ENCODE results near the gene TMEM121. TPM values are rescaled to one million over a fixed set of nuclear protein-coding genes. Genes with fewer than 3 reads are reported as not detected.
A peak's percentile ranks its signal among the peaks of the same experiment; 100 is the strongest.

Gene TMEM121
- total RNA-seq, 3 donors from 2014 or later (not counting 1 experiment from before 2014, with no cell fraction given): 0.54 to 0.80 TPM; not detected in 1

DNA sequence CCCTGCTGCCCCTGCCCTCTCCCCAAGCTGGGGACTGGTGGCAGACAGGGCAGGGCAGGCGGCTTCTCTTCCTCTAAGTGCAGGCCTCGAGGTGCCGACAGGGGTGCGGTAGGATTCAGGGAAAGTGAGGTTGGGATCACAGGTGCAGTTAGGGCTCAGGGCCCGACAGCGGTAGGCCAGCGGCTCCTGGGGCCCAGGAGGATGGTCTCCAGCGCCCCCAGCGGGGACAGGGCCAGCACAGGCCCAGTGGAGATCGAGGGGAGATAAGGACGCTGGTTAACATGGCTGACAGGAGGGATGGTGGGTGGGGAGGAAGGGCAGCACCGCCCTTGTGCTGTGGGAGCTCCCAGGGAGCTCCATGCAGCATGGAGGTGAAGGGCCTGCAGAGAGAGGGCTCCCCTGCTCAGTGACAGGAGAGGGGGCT lies 40.6 kb upstream of the TMEM121 start:
- peaks cover 25 to 78% of the 10 kb centered on the region in 2 donors for H3K4me1 Mint-ChIP-seq
- WGBS (ENCODE audit: insufficient coverage): 33% methylated on average over 12 of the region's 12 CpGs
- H3K9me3 Mint-ChIP-seq: no peaks in the 10 kb centered on the region
- ATAC-seq: no peak
- Histone ChIP-seq H3K9me3 (ENCODE audit: control insufficient read depth, insufficient read depth, low read length) (no peaks in the 10 kb centered on the region), H3K36me3 (ENCODE audit: control insufficient read depth, insufficient read depth, low read length) (peaks cover 6% of the 10 kb centered on the region), H3K27me3 (ENCODE audit: control insufficient read depth, insufficient read depth, low read length) (no peaks in the 10 kb centered on the region), H3K27ac (ENCODE audit: low read length) (peak overlapping the region; percentile 98), H3K4me3 (ENCODE audit: low read length) (peak overlapping the region; percentile 92), H3K4me1 (ENCODE audit: control insufficient read depth, insufficient read depth, low read length) (peaks cover 90% of the 10 kb centered on the region)
- TF ChIP-seq CTCF (IDR thresholded peaks at IDR 0.05): peak; percentile 24
- H3K27ac Mint-ChIP-seq: peak overlapping the region; percentile 94 to 100
- DNase-seq: peak in 1 of 2 donors; percentile 84
- intact Hi-C loops (cut with micrococcal nuclease): no loop called here
- no peaks in the 10 kb centered on the region for H3K36me3 Mint-ChIP-seq
- no peaks in the 10 kb centered on the region for H3K27me3 Mint-ChIP-seq (ENCODE audit: low read depth in 2 of 2)
- H3K4me3 Mint-ChIP-seq: peak overlapping the region; percentile 77

GRCh38 chr14:105486163-105486973 lies 40.0 kb upstream of the TMEM121 start, which contains the start of gene CRIP1:
TSS of gene CRIP1 (plus strand) at chr14:105486886. CDS start at chr14:105487260, 374 bp downstream.
- peaks cover 6% of the 10 kb centered on the region for H3K36me3 ChIP-seq (ENCODE audit: control insufficient read depth, insufficient read depth, low read length)
- no peak for ATAC-seq

DNA sequence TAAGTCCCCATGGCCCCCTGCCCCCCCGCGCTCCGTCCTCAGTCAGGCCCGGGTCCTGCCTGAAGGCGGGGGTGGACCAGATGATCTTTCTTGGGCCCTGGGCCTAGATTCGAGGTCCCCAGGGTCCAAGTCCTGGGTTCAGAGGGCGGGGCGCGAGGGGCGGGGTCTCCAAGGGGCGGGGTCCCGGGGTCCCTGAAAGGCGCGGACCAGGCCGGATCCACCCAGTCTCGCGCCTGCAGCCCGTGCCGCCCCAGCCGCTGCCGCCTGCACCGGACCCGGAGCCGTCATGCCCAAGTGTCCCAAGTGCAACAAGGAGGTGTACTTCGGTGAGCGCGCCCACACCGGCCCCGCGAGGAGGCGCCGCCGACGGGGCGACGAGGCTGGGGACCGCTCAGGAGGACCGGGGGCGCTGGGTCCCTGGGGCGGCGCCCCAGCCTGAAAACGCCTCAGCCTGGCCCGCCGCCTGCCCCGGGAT lies 39.4 kb upstream of the TMEM121 start:
- H3K27me3 Mint-ChIP-seq (ENCODE audit: low read depth in 2 of 2): no peaks in the 10 kb centered on the region
- no peaks in the 10 kb centered on the region for H3K36me3 Mint-ChIP-seq
- no peaks in the 10 kb centered on the region for H3K9me3 Mint-ChIP-seq
- under 1% methylated on average over 45 of the region's 45 CpGs for WGBS (ENCODE audit: insufficient coverage)
- H3K4me3 Mint-ChIP-seq: peak overlapping the region; percentile 91
- peaks cover 84% of the 10 kb centered on the region for H3K4me1 ChIP-seq (ENCODE audit: control insufficient read depth, insufficient read depth, low read length)
- H3K27ac Mint-ChIP-seq: peak overlapping the region; percentile 94 to 100
- DNase-seq (peak in 1 of 2 donors; percentile 71), ATAC-seq (no peak)
- peak overlapping the region; percentile 98 for H3K27ac ChIP-seq (ENCODE audit: low read length)
- peaks cover 28 to 77% of the 10 kb centered on the region in 2 donors for H3K4me1 Mint-ChIP-seq
- intact Hi-C loops (cut with micrococcal nuclease): no loop called here
- TF ChIP-seq CTCF (IDR thresholded peaks at IDR 0.05): no peak
- peaks cover 6% of the 10 kb centered on the region for H3K36me3 ChIP-seq (ENCODE audit: control insufficient read depth, insufficient read depth, low read length)
- H3K27me3 ChIP-seq (ENCODE audit: control insufficient read depth, insufficient read depth, low read length): no peaks in the 10 kb centered on the region
- H3K9me3 ChIP-seq (ENCODE audit: control insufficient read depth, insufficient read depth, low read length): no peaks in the 10 kb centered on the region
- H3K4me3 ChIP-seq (ENCODE audit: low read length): peak overlapping the region; percentile 92

More at GRCh38 chr14:105486163-105486973, 40.0 kb upstream of the TMEM121 start, which contains the start of gene CRIP1:
- Mint-ChIP-seq H3K4me1 (peaks cover 25 to 77% of the 10 kb centered on the region in 2 donors), H3K9me3 (no peaks in the 10 kb centered on the region), H3K36me3 (no peaks in the 10 kb centered on the region), H3K4me3 (peak within 1 kb of the TSS; percentile 91), H3K27ac (peak within 1 kb of the TSS; percentile 94 to 100), H3K27me3 (ENCODE audit: low read depth in 2 of 2) (no peaks in the 10 kb centered on the region)
- Histone ChIP-seq H3K4me1 (ENCODE audit: control insufficient read depth, insufficient read depth, low read length) (peaks cover 84% of the 10 kb centered on the region), H3K27ac (ENCODE audit: low read length) (peak within 1 kb of the TSS; percentile 98), H3K4me3 (ENCODE audit: low read length) (peak within 1 kb of the TSS; percentile 92), H3K9me3 (ENCODE audit: control insufficient read depth, insufficient read depth, low read length) (no peaks in the 10 kb centered on the region), H3K27me3 (ENCODE audit: control insufficient read depth, insufficient read depth, low read length) (no peaks in the 10 kb centered on the region)
- peak in 1 of 2 donors; percentile 61 for DNase-seq
- intact Hi-C loops (cut with micrococcal nuclease): no loop called here
- 11% methylated on average over 56 of the region's 56 CpGs for WGBS (ENCODE audit: insufficient coverage)
- no peak for TF ChIP-seq CTCF (IDR thresholded peaks at IDR 0.05)

Measured in natural killer cell (primary cell).